GM23248 (cell line): ENCODE measurements around the gene COL9A2. TPM values are rescaled to one million over a fixed set of nuclear protein-coding genes. Genes with fewer than 3 reads are reported as not detected.

Source experiments
- DNase-seq: peaks from one replicate; pipeline ENCODE4 v3.0.0-alpha.2; 2015
- H2AFZ ChIP-seq: fragments of 200-600 bp; sonication (generic); 2 replicates; pipeline ENCODE4 v1.6.1; 2016; ENCODE audit warnings: antibody characterized with exemption
- H3F3A ChIP-seq: fragments of 200-600 bp; sonication (generic); 2 replicates; pipeline ENCODE4 v1.6.1; 2016; ENCODE audit warnings: mild to moderate bottlenecking, antibody characterized with exemption, mixed run types; ENCODE audit not compliant: insufficient read depth
- H3K27ac ChIP-seq: fragments of 200-600 bp; sonication (generic); 2 replicates; pipeline ENCODE4 v1.5.1; 2016; ENCODE audit warnings: mild to moderate bottlenecking
- H3K27me3 ChIP-seq: fragments of 200-600 bp; sonication (generic); replicated peaks from 2 replicates; pipeline ENCODE4 v1.6.1; 2016; ENCODE audit warnings: mild to moderate bottlenecking; ENCODE audit not compliant: insufficient read depth
- H3K36me3 ChIP-seq: fragments of 200-600 bp; sonication (generic); 2 replicates; pipeline ENCODE4 v1.6.1; 2016; ENCODE audit warnings: low read depth, mild to moderate bottlenecking
- H3K4me1 ChIP-seq: fragments of 200-600 bp; sonication (generic); 2 replicates; pipeline ENCODE4 v1.6.1; 2016; ENCODE audit warnings: mild to moderate bottlenecking; ENCODE audit not compliant: insufficient read depth
- H3K4me2 ChIP-seq: fragments of 200-600 bp; sonication (generic); one replicate; pipeline ENCODE4 v1.6.1; 2016; ENCODE audit warnings: mild to moderate bottlenecking; ENCODE audit not compliant: unreplicated experiment
- H3K4me3 ChIP-seq: fragments of 200-600 bp; sonication (generic); 2 replicates; pipeline ENCODE4 v1.5.1; 2016; ENCODE audit warnings: mild to moderate bottlenecking
- H3K79me2 ChIP-seq: fragments of 200-600 bp; sonication (generic); 2 replicates; pipeline ENCODE4 v1.6.1; 2016; ENCODE audit warnings: mild to moderate bottlenecking; ENCODE audit not compliant: insufficient read depth
- H3K9ac ChIP-seq: fragments of 200-600 bp; sonication (generic); 2 replicates; pipeline ENCODE4 v1.6.1; 2016; ENCODE audit warnings: mild to moderate bottlenecking
- H3K9me2 ChIP-seq: fragments of 200-600 bp; sonication (generic); 2 replicates; pipeline ENCODE4 v1.6.1; 2016; ENCODE audit warnings: mixed run types, mild to moderate bottlenecking, moderate library complexity; ENCODE audit not compliant: insufficient read depth
- H3K9me3 ChIP-seq: fragments of 200-600 bp; sonication (generic); one replicate; pipeline ENCODE4 v1.6.1; 2017; ENCODE audit warnings: low read depth
- H4K20me1 ChIP-seq: fragments of 200-600 bp; sonication (generic); 2 replicates; pipeline ENCODE4 v1.6.0; 2016; ENCODE audit not compliant: insufficient read depth
- EZH2 ChIP-seq: fragments of 200-600 bp; sonication (generic); IDR thresholded peaks from 2 replicates; pipeline ENCODE4 v1.6.1; 2018; ENCODE audit warnings: antibody characterized with exemption, mild to moderate bottlenecking; ENCODE audit not compliant: insufficient read depth, poor library complexity, severe bottlenecking
- EZH2phosphoT487 ChIP-seq: fragments of 200-600 bp; sonication (generic); IDR thresholded peaks from 2 replicates; pipeline ENCODE4 v1.6.1; 2018; ENCODE audit warnings: antibody characterized with exemption, moderate library complexity, mild to moderate bottlenecking, low read depth; ENCODE audit not compliant: insufficient read depth
- WGBS, 2 experiments: methylation state at CpG; one replicate each; pipeline ENCODE4 v1.1.6; 2015 to 2017; ENCODE audit warnings: low lambda C conversion rate in 2 of 2, low coverage in 1 of 2; ENCODE audit errors: missing lambda C conversion rate in 2 of 2; 5-methylcytosine and 5-hydroxymethylcytosine counted together
- in situ Hi-C: fragments of 300-500 bp; cut with MboI; formaldehyde crosslinking; loops from 2 replicates; pipeline ENCODE4 v1.15.0; 2020
- polyA plus RNA-seq: library from polyadenylated mRNA; unstranded; fragments of >200 nt; fragmentation: Nextera tagmentation; extraction: Ambion mirVana; gene quantifications from 2 replicates; pipeline ENCODE4 v1.2.1, GENCODE V29; 2016
- total RNA-seq: library from RNA; depleted of rRNA; stranded (reverse); fragments of >200 nt; shearing (Covaris generic); gene quantifications from 2 replicates; pipeline ENCODE4 v1.2.3, GENCODE V29; 2014

Gene COL9A2
- total and polyA plus RNA-seq, 2 experiments from 2014 or later, result 0.80 to 2.8 TPM

- Histone ChIP-seq H3K79me2 (no peaks in the 10 kb centered on the region), H3K4me2 (no peak overlapping the region), H3K9me3 (no peaks in the 10 kb centered on the region), H4K20me1 (no peaks in the 10 kb centered on the region), H3K36me3 (no peaks in the 10 kb centered on the region), H3K9me2 (no peaks in the 10 kb centered on the region), H2AFZ (no peak overlapping the region), H3K27me3 (peaks cover 8% of the 10 kb centered on the region), H3K27ac (no peak overlapping the region), H3K4me3 (no peak overlapping the region), H3K4me1 (peaks cover 8% of the 10 kb centered on the region), H3K9ac (no peak overlapping the region), H3F3A (no peaks in the 10 kb centered on the region)
- no peak for DNase-seq
- no peak for TF ChIP-seq EZH2phosphoT487
- 89 to 90% methylated on average over 9 of the region's 9 CpGs for WGBS, 2 experiments
- in situ Hi-C loops, result no loop called here
Observed at GRCh38 chr1:40313958-40314720, 2.9 kb downstream of the COL9A2 start.

GRCh38 chr1:40313329-40313957 is 3.6 kb downstream of the COL9A2 start:
- DNase-seq, result peak; percentile 29
- no peaks in the 10 kb centered on the region for H3K9me2 ChIP-seq
- H3K4me3 ChIP-seq, result no peak overlapping the region
- H3K36me3 ChIP-seq, result no peaks in the 10 kb centered on the region
- no peaks in the 10 kb centered on the region for H3K9me3 ChIP-seq
- H4K20me1 ChIP-seq, result no peaks in the 10 kb centered on the region
- H3K9ac ChIP-seq, result no peak overlapping the region
- peaks cover 8% of the 10 kb centered on the region for H3K4me1 ChIP-seq
- H3K27ac ChIP-seq, result no peak overlapping the region
- H3K79me2 ChIP-seq, result no peaks in the 10 kb centered on the region
- H3K4me2 ChIP-seq, result no peak overlapping the region
- TF ChIP-seq EZH2phosphoT487 (no peak), EZH2 (no peak)
- no peak overlapping the region for H2AFZ ChIP-seq
- peaks cover 8% of the 10 kb centered on the region for H3K27me3 ChIP-seq
- no peaks in the 10 kb centered on the region for H3F3A ChIP-seq
- in situ Hi-C loops, result no loop called here
- 77 to 82% methylated on average over 5 of the region's 5 CpGs for WGBS, 2 experiments

GRCh38 chr1:40312238-40313205 is 4.6 kb downstream of the COL9A2 start:
- TF ChIP-seq EZH2, result no peak
- no peak for TF ChIP-seq EZH2phosphoT487
- 68 to 74% methylated on average over 10 of the region's 10 CpGs for WGBS, 2 experiments
- Histone ChIP-seq H3F3A (no peaks in the 10 kb centered on the region), H3K4me2 (no peak overlapping the region), H4K20me1 (no peaks in the 10 kb centered on the region), H3K79me2 (no peaks in the 10 kb centered on the region), H3K36me3 (no peaks in the 10 kb centered on the region), H3K9me2 (no peaks in the 10 kb centered on the region), H3K9me3 (no peaks in the 10 kb centered on the region), H3K4me3 (no peak overlapping the region), H3K4me1 (peaks cover 8% of the 10 kb centered on the region), H3K27ac (no peak overlapping the region), H3K27me3 (peaks cover 8% of the 10 kb centered on the region), H2AFZ (no peak overlapping the region), H3K9ac (no peak overlapping the region)
- no peak for DNase-seq
- in situ Hi-C loops, result no loop called here

GRCh38 chr1:40311692-40312091 is 5.4 kb downstream of the COL9A2 start:
- H3K79me2 ChIP-seq, result no peaks in the 10 kb centered on the region
- in situ Hi-C loops, result no loop called here

More at GRCh38 chr1:40311692-40312091, 5.4 kb downstream of the COL9A2 start:
- Histone ChIP-seq H3K4me1 (peaks cover 8% of the 10 kb centered on the region), H2AFZ (no peak overlapping the region), H4K20me1 (no peaks in the 10 kb centered on the region), H3K9ac (no peak overlapping the region), H3F3A (no peaks in the 10 kb centered on the region), H3K36me3 (no peaks in the 10 kb centered on the region), H3K9me2 (no peaks in the 10 kb centered on the region), H3K4me3 (no peak overlapping the region), H3K4me2 (no peak overlapping the region), H3K27ac (no peak overlapping the region), H3K27me3 (peaks cover 5% of the 10 kb centered on the region), H3K9me3 (no peaks in the 10 kb centered on the region)
- no peak for TF ChIP-seq EZH2
- no peak for TF ChIP-seq EZH2phosphoT487
- 64 to 80% methylated on average over 5 of the region's 5 CpGs for WGBS, 2 experiments
- DNase-seq, result no peak
